ENCODE results near the gene SPATA6. TPM values are rescaled to one million over a fixed set of nuclear protein-coding genes. Genes with fewer than 3 reads are reported as not detected.
A peak's percentile ranks its signal among the peaks of the same experiment; 100 is the strongest.

SPATA6 gene
- total RNA-seq, 2 donors from 2014 or later: 12.2 to 23.2 TPM

GRCh38 chr1:48246727-48247126, 225.3 kb downstream of the SPATA6 start:
- H3K9me3 ChIP-seq: no peaks in the 10 kb centered on the region
- peak overlapping the region in 1 of 2 donors; percentile 6 for H3K27ac ChIP-seq
- H3K36me3 ChIP-seq: no peaks in the 10 kb centered on the region
- 84% methylated on average over 1 of the region's 1 CpG for WGBS
- H3K27me3 ChIP-seq (replicated peaks; ENCODE audit: insufficient read depth): no peaks in the 10 kb centered on the region
- intact Hi-C loops (cut with DNase I): no loop called here
- H3K4me1 ChIP-seq (replicated peaks): no peaks in the 10 kb centered on the region
- DNase-seq (ENCODE audit: low spot score): peak; percentile 57
- no peak for TF ChIP-seq CTCF (IDR thresholded peaks at IDR 0.05)
- TF ChIP-seq POLR2AphosphoS5 (IDR thresholded peaks at IDR 0.05): peak; percentile 70
- H3K4me3 ChIP-seq: no peak overlapping the region

Small RNA genes within 50 kb of the gene (small RNA-seq; reads per million reads assigned to genes)
- gene RNU4-61P: 0 reads per million in 2 donors
- 0 reads per million in 2 donors for gene RNU6-723P

Other genes with a start within 250 kb of the SPATA6 start
- gene SLC5A9, start 249.5 kb downstream of the SPATA6 start, total RNA-seq: not detected